Body of pancreas (tissue), 4 donors: Measurements from ENCODE around the gene IFT43. TPM values are rescaled to one million over a fixed set of nuclear protein-coding genes. Genes with fewer than 3 reads are reported as not detected.

Source experiments
- ATAC-seq: fragments of 150-250 bp; one replicate; pipeline ENCODE4 v1.9.1; 2016
- DNase-seq, 4 donors: peaks; one replicate each; pipeline ENCODE4 v3.0.0-alpha.2; 2019
- H3K27ac ChIP-seq, 4 donors: fragments of 200-600 bp; sonication (generic); 1 replicate in 3 of 4; 2 replicates in 1 of 4; pipeline versions ENCODE4 v1.5.1 to v1.6.1; 2016 to 2019; ENCODE audit warnings: mild to moderate bottlenecking in 1 of 4, mixed read lengths in 1 of 4, moderate library complexity in 1 of 4
- H3K27me3 ChIP-seq, 2 donors: fragments of 200-600 bp; sonication (generic); one replicate each; pipeline ENCODE4 v1.6.0; 2016; ENCODE audit warnings: mild to moderate bottlenecking in 1 of 2
- H3K36me3 ChIP-seq, 2 donors: fragments of 200-600 bp; sonication (generic); replicated peaks in 1 of 2; 2 replicates each; pipeline ENCODE4 v1.5.1; 2016; ENCODE audit warnings: low read depth in 2 of 2; ENCODE audit not compliant: insufficient read depth in 1 of 2
- H3K4me1 ChIP-seq: fragments of 200-600 bp; sonication (generic); one replicate; pipeline ENCODE4 v1.6.0; 2016
- H3K4me3 ChIP-seq, 2 donors: fragments of 200-600 bp; sonication (generic); 1 replicate in 1 of 2; 2 replicates in 1 of 2; pipeline ENCODE4 v1.5.1; 2016 to 2019
- H3K9me3 ChIP-seq, 3 donors: fragments of 200-600 bp; sonication (generic); 1 replicate in 2 of 3; 2 replicates in 1 of 3; pipeline ENCODE4 v1.5.1; 2016
- POLR2A ChIP-seq, 3 donors: fragments of 450-650 bp; IDR thresholded peaks; one replicate each; pipeline ENCODE4 v1.6.1; 2016; ENCODE audit warnings: antibody characterized with exemption in 3 of 3, mild to moderate bottlenecking in 2 of 3
- WGBS, 2 donors: methylation state at CpG; one replicate each; pipeline ENCODE4 v1.1.5; 2017; 5-methylcytosine and 5-hydroxymethylcytosine counted together
- intact Hi-C: fragments of 100-400 bp; cut with DNase I; formaldehyde crosslinking; loops from one replicate; pipeline ENCODE4 v1.15.1; 2023
- total RNA-seq, 2 donors: library from RNA; depleted of rRNA; stranded (reverse); fragments of >200 nt; gene quantifications; one replicate each; pipeline ENCODE4 v1.1.0, GENCODE V29; 2016
- TF ChIP-seq, protein P1 (sequence below), 7 experiments: fragments of 450-650 bp in 4 of 7; fragments of 200-600 bp in 3 of 7; sonication (generic) in 3 of 7; IDR thresholded peaks; one replicate each; pipeline ENCODE4 v1.5.1; 2016 to 2019; ENCODE audit warnings: antibody characterized with exemption in 7 of 7

The IFT43 gene
- total RNA-seq, 2 donors from 2014 or later: 15.0 to 18.5 TPM

DNA sequence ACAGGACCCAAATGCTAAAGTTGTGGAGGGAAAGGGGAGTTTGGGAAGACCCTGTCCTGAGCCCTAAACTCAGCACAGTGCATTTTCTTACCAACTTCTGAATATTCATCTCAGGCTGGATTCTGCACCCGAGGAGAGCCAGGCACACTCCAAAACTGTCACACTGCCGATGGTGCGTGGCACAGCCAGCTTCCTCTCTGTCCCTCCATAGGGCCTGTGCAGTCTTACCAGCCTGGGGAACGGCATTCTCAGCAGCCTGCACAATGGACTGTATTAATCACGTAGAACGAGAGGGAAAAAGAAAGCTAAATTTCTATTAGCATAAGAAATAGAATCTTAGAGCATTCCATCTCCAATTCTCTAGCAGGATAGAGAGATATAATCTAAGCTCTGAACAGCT, 94.9 kb downstream of the IFT43 start:
- ATAC-seq (no peak), DNase-seq (no peak)
- Histone ChIP-seq H3K9me3 (no peaks in the 10 kb centered on the region), H3K4me1 (no peaks in the 10 kb centered on the region), H3K27me3 (no peaks in the 10 kb centered on the region), H3K4me3 (no peak overlapping the region), H3K36me3 (no peaks in the 10 kb centered on the region), H3K27ac (no peak overlapping the region)
- TF ChIP-seq, protein P1, sequence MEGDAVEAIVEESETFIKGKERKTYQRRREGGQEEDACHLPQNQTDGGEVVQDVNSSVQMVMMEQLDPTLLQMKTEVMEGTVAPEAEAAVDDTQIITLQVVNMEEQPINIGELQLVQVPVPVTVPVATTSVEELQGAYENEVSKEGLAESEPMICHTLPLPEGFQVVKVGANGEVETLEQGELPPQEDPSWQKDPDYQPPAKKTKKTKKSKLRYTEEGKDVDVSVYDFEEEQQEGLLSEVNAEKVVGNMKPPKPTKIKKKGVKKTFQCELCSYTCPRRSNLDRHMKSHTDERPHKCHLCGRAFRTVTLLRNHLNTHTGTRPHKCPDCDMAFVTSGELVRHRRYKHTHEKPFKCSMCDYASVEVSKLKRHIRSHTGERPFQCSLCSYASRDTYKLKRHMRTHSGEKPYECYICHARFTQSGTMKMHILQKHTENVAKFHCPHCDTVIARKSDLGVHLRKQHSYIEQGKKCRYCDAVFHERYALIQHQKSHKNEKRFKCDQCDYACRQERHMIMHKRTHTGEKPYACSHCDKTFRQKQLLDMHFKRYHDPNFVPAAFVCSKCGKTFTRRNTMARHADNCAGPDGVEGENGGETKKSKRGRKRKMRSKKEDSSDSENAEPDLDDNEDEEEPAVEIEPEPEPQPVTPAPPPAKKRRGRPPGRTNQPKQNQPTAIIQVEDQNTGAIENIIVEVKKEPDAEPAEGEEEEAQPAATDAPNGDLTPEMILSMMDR (IDR thresholded peaks at IDR 0.05): no peak
- no peak for TF ChIP-seq POLR2A (IDR thresholded peaks at IDR 0.05)
- intact Hi-C loops: no loop called here
- 73 to 74% methylated on average over 6 of the region's 6 CpGs for WGBS, 2 donors

DNA sequence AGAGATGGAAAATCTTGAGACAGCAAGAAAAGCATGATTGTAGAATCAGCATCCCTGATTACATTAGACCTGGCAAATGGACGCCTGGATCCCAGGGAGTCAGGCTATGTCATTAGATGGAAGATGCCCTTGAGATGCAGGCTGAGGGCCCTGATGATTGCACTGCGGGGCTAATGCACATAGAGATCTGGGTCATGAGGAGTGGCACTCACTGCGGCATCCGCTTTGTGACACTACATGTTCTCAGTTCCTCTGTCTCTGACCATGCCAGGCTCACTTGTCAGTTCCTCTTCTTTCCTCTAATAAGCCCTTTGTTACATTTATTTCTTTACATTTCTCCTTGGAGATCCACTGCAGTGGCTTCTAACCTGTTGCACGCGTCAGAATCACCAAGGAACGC, 96.1 kb downstream of the IFT43 start:
- Histone ChIP-seq H3K4me1 (no peaks in the 10 kb centered on the region), H3K4me3 (no peak overlapping the region), H3K27ac (no peak overlapping the region), H3K27me3 (no peaks in the 10 kb centered on the region), H3K36me3 (no peaks in the 10 kb centered on the region), H3K9me3 (no peaks in the 10 kb centered on the region)
- intact Hi-C loops: no loop called here
- ATAC-seq (no peak), DNase-seq (no peak)
- TF ChIP-seq, protein P1 (IDR thresholded peaks at IDR 0.05): no peak
- no peak for TF ChIP-seq POLR2A (IDR thresholded peaks at IDR 0.05)
- 84 to 92% methylated on average over 6 to 7 of the region's 7 CpGs for WGBS, 2 donors

DNA sequence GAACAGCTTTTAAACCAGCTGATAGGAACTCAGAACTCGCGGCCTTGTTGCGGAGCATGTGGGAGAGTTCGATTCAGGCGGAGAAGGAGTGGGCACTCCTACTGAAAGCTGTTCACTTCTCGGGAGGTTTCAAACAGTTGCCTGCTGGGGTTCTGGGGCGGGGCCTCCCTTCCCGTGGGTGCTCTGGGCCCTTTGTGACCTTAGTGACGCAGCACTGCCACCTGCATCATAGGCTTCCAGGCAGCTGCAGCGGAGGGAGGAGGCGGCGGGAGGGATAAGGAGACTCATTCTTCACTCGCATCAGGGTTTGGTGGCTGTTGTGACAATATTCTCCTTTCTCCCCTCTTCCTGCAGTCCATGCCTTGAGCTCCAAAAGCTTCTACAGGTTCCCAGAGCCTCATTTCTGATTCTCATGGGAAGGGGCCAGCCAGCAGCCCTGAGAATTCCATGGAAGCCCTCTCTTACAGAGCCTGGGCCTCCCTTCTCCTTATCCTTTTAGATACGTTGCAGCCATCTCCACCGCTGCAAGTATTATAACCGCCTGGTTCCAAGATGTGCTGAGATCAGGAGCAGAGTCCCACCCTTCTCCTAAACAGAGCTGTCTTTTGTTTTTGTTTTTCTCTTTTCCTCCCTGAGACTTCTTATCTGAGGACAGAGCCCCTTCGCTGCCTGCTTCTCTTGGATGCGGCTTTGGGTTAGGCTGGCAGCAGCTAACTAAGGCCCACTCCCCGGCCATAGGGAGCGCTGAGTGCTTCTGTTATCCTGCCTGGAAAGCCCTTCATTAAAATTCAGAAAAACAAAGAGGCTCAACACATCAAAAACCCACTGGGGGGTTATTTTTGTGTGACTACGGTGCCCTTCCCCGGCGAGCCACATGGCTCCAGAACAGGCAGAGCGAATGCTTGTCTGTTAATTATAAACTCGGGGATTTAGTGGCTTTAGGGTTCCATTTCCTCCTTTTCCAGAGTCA, 98.5 kb downstream of the IFT43 start:
- H3K27ac ChIP-seq: no peak overlapping the region
- no peaks in the 10 kb centered on the region for H3K4me1 ChIP-seq
- H3K9me3 ChIP-seq: no peaks in the 10 kb centered on the region
- TF ChIP-seq POLR2A (IDR thresholded peaks at IDR 0.05): no peak
- TF ChIP-seq, protein P1 (IDR thresholded peaks at IDR 0.05): no peak
- no peak for ATAC-seq
- no peak overlapping the region for H3K4me3 ChIP-seq
- WGBS, 2 donors: 78% methylated on average over 24 to 25 of the region's 25 CpGs
- H3K36me3 ChIP-seq: no peaks in the 10 kb centered on the region
- DNase-seq: no peak
- intact Hi-C loops: no loop called here
- H3K27me3 ChIP-seq: no peaks in the 10 kb centered on the region

- intact Hi-C loops: no loop called here
- DNase-seq (no peak), ATAC-seq (no peak)
- TF ChIP-seq, protein P1 (IDR thresholded peaks at IDR 0.05): no peak
- no peak for TF ChIP-seq POLR2A (IDR thresholded peaks at IDR 0.05)
- 83 to 95% methylated on average over 2 to 3 of the region's 3 CpGs for WGBS, 2 donors
- Histone ChIP-seq H3K4me3 (no peak overlapping the region), H3K9me3 (no peaks in the 10 kb centered on the region), H3K36me3 (no peaks in the 10 kb centered on the region), H3K4me1 (no peaks in the 10 kb centered on the region), H3K27me3 (no peaks in the 10 kb centered on the region), H3K27ac (no peak overlapping the region)
Measured at GRCh38 chr14:76085358-76085757, 99.8 kb downstream of the IFT43 start.
